Lung (tissue), 12 donors: ENCODE measurements around the gene DCN. TPM values are rescaled to one million over a fixed set of nuclear protein-coding genes. Genes with fewer than 3 reads are reported as not detected.

Experiments used
- ATAC-seq: fragments of 200-7000 bp; cut with Tn5 transposase; one replicate; pipeline ENCODE4 v1.9.1; 2020; ENCODE audit warnings: moderate number of reproducible peaks; ENCODE audit not compliant: insufficient read depth, low FRiP score
- DNase-seq, 3 donors: peaks; one replicate each; pipeline ENCODE4 v3.0.0-alpha.2; 2013 to 2017
- H3K27ac ChIP-seq, 2 donors: one replicate each; pipeline ENCODE4 v1.5.1; 2013; ENCODE audit warnings: mild to moderate bottlenecking in 2 of 2, moderate library complexity in 2 of 2, control low read depth in 1 of 2, inconsistent platforms in 1 of 2, low read depth in 1 of 2, low read length in 1 of 2
- H3K27me3 ChIP-seq, 3 donors: one replicate each; pipeline ENCODE4 v1.5.1; 2013; ENCODE audit warnings: low read length in 2 of 3; ENCODE audit not compliant: control insufficient read depth in 3 of 3, insufficient read depth in 3 of 3
- H3K36me3 ChIP-seq, 4 donors: one replicate each; pipeline ENCODE4 v1.5.1; 2013; ENCODE audit warnings: low read length in 4 of 4, mild to moderate bottlenecking in 1 of 4, moderate library complexity in 1 of 4; ENCODE audit not compliant: control insufficient read depth in 4 of 4, insufficient read depth in 4 of 4
- H3K4me1 ChIP-seq, 5 donors: one replicate each; pipeline ENCODE4 v1.5.1; 2013; ENCODE audit warnings: low read length in 5 of 5, mild to moderate bottlenecking in 2 of 5, moderate library complexity in 1 of 5; ENCODE audit not compliant: control insufficient read depth in 5 of 5, insufficient read depth in 5 of 5
- H3K4me3 ChIP-seq: one replicate; pipeline ENCODE4 v1.5.1; 2013; ENCODE audit warnings: mild to moderate bottlenecking, control low read depth, moderate library complexity
- H3K9ac ChIP-seq, 2 donors: one replicate each; pipeline ENCODE4 v1.5.1; 2013; ENCODE audit warnings: low read length in 2 of 2, control low read depth in 1 of 2; ENCODE audit not compliant: insufficient read depth in 1 of 2
- H3K9me3 ChIP-seq, 4 donors: one replicate each; pipeline ENCODE4 v1.5.1; 2013; ENCODE audit warnings: low read length in 3 of 4, mild to moderate bottlenecking in 1 of 4, moderate library complexity in 1 of 4; ENCODE audit not compliant: control insufficient read depth in 4 of 4, insufficient read depth in 3 of 4
- CTCF ChIP-seq: IDR thresholded peaks from 2 replicates; pipeline ENCODE4 v1.5.1; 2012; ENCODE audit warnings: mild to moderate bottlenecking; ENCODE audit errors: control extremely low read depth, extremely low read depth
- WGBS, 2 donors: extraction: QIAGEN DNeasy Blood & Tissue Kit; methylation state at CpG; one replicate each; pipeline ENCODE4 v1.1.7; 2013; 5-methylcytosine and 5-hydroxymethylcytosine counted together
- polyA plus RNA-seq, 2 donors: library from polyadenylated mRNA; stranded (reverse); fragments of 200-250 nt; gene quantifications; one replicate each; pipeline ENCODE4 v1.2.1, GENCODE V29; 2013
- total RNA-seq, 2 donors: library from RNA; depleted of rRNA in 1 of 2; stranded (reverse); fragments of >200 nt in 1 of 2; gene quantifications; one replicate each; pipeline ENCODE4 v1.2.1, GENCODE V29; 2014 to 2021
- donor health status: control.
- donor health status: control.
- donor health status: Bipolar disorder and iron deficiency.
- donor health status: healthy.
- donor health status: DM: yes; HTN: yes; CAD: no.

Gene DCN
- total and polyA plus RNA-seq, 4 donors = 178 to 1,047 (median 509) TPM

- H3K9me3 ChIP-seq = no peaks in the 10 kb centered on the region
- peaks cover 0 to 13% (median 6%) of the 10 kb centered on the region in 4 donors for H3K36me3 ChIP-seq
- DNase-seq (peak in 2 of 3 donors; percentile 93 to 94), ATAC-seq (no peak)
- peaks cover 0 to 50% (median 0%) of the 10 kb centered on the region in 5 donors for H3K4me1 ChIP-seq
- H3K27me3 ChIP-seq = no peaks in the 10 kb centered on the region
- peak overlapping the region; percentile 50 to 95 for H3K9ac ChIP-seq
- 37 to 53% methylated on average over 4 of the region's 4 CpGs for WGBS, 2 donors
- peak overlapping the region in 1 of 2 donors; percentile 29 for H3K27ac ChIP-seq
- no peak overlapping the region for H3K4me3 ChIP-seq
- TF ChIP-seq CTCF = no peak
These were observed 1.8 kb downstream of the DCN start for GRCh38 chr12:91180582-91181395.

GRCh38 chr12:91179966-91180561 lies 2.6 kb downstream of the DCN start:
- TF ChIP-seq CTCF = no peak
- 67 to 80% methylated on average over 5 of the region's 5 CpGs for WGBS, 2 donors
- peaks cover 0 to 15% (median 6%) of the 10 kb centered on the region in 4 donors for H3K36me3 ChIP-seq
- H3K4me1 ChIP-seq = peaks cover 0 to 56% (median 0%) of the 10 kb centered on the region in 5 donors
- H3K4me3 ChIP-seq = no peak overlapping the region
- H3K27ac ChIP-seq = peak overlapping the region in 1 of 2 donors; percentile 29
- no peaks in the 10 kb centered on the region for H3K9me3 ChIP-seq
- no peak for ATAC-seq
- no peaks in the 10 kb centered on the region for H3K27me3 ChIP-seq
- DNase-seq = peak in 2 of 3 donors; percentile 54 to 72
- peak overlapping the region; percentile 50 to 95 for H3K9ac ChIP-seq

- H3K4me3 ChIP-seq = no peak overlapping the region
- H3K27ac ChIP-seq = peak overlapping the region in 1 of 2 donors; percentile 26
- H3K4me1 ChIP-seq = peaks cover 0 to 61% (median 0%) of the 10 kb centered on the region in 5 donors
- H3K36me3 ChIP-seq = peaks cover 0 to 19% (median 9%) of the 10 kb centered on the region in 4 donors
- no peaks in the 10 kb centered on the region for H3K9me3 ChIP-seq
- DNase-seq (peak; percentile 45 to 77 (median 74)), ATAC-seq (no peak)
- H3K9ac ChIP-seq = peak overlapping the region; percentile 50 to 95
- H3K27me3 ChIP-seq = no peaks in the 10 kb centered on the region
- TF ChIP-seq CTCF = no peak
- WGBS, 2 donors = 58 to 73% methylated on average over 7 of the region's 7 CpGs
These were observed 3.3 kb downstream of the DCN start for GRCh38 chr12:91179315-91179714.
